Neural cell (in vitro differentiated cells): ENCODE results near the gene ESYT3. TPM values are rescaled to one million over a fixed set of nuclear protein-coding genes. Genes with fewer than 3 reads are reported as not detected.

Source experiments
- H2AFZ ChIP-seq: fragments of 200-600, 300-800 bp; sonication (generic), shearing (Covaris generic); 2 replicates; pipeline ENCODE4 v1.6.0; 2014; ENCODE audit warnings: low read depth, mild to moderate bottlenecking, antibody characterized with exemption, low read length, moderate library complexity
- H3F3A ChIP-seq: fragments of 200-600 bp; shearing (Covaris generic); 2 replicates; pipeline ENCODE4 v1.6.1; 2016; ENCODE audit warnings: mild to moderate bottlenecking, moderate library complexity, mixed read lengths, antibody characterized with exemption, low read length; ENCODE audit not compliant: insufficient read depth, poor library complexity, severe bottlenecking
- H3K27ac ChIP-seq: fragments of 200-600, 300-800 bp; sonication (generic), shearing (Covaris generic); 2 replicates; pipeline ENCODE4 v1.5.1; 2014; ENCODE audit warnings: mild to moderate bottlenecking, low read length, moderate library complexity
- H3K27me3 ChIP-seq: fragments of 300-800, 200-600 bp; sonication (generic), shearing (Covaris generic); 2 replicates; pipeline ENCODE4 v1.6.0; 2014; ENCODE audit warnings: mild to moderate bottlenecking, low read depth, low read length, moderate library complexity; ENCODE audit not compliant: insufficient read depth
- H3K36me3 ChIP-seq: fragments of 300-800, 200-600 bp; sonication (generic), shearing (Covaris generic); 2 replicates; pipeline ENCODE4 v1.5.1; 2014; ENCODE audit warnings: mild to moderate bottlenecking, antibody characterized with exemption, low read length, moderate library complexity; ENCODE audit not compliant: insufficient read depth
- H3K4me2 ChIP-seq: fragments of 300-800, 200-600 bp; sonication (generic), shearing (Covaris generic); 2 replicates; pipeline ENCODE4 v1.6.0; 2014; ENCODE audit warnings: mild to moderate bottlenecking, low read length
- H3K4me3 ChIP-seq: fragments of 300-800, 200-600 bp; sonication (generic), shearing (Covaris generic); 2 replicates; pipeline ENCODE4 v1.5.1; 2014; ENCODE audit warnings: mild to moderate bottlenecking, low read length, moderate library complexity
- H3K79me2 ChIP-seq: fragments of 200-600 bp; shearing (Covaris generic); replicated peaks from 2 replicates; pipeline ENCODE4 v1.6.0; 2014; ENCODE audit warnings: mild to moderate bottlenecking, low read length, moderate library complexity; ENCODE audit not compliant: insufficient read depth
- H3K9ac ChIP-seq: fragments of 300-800, 200-600 bp; sonication (generic), shearing (Covaris generic); 2 replicates; pipeline ENCODE4 v1.6.1; 2016; ENCODE audit warnings: mild to moderate bottlenecking, low read length, mixed read lengths
- H3K9me2 ChIP-seq: fragments of 200-600 bp; shearing (Covaris generic); 2 replicates; pipeline ENCODE4 v1.6.1; 2016; ENCODE audit warnings: mild to moderate bottlenecking, low read length, mixed read lengths; ENCODE audit not compliant: insufficient read depth
- H3K9me3 ChIP-seq: fragments of 200-600, 300-800 bp; sonication (generic), shearing (Covaris generic); 2 replicates; pipeline ENCODE4 v1.6.1; 2016; ENCODE audit warnings: mild to moderate bottlenecking, mixed run types, low read length, moderate library complexity, mixed read lengths
- H4K20me1 ChIP-seq: fragments of 200-600 bp; shearing (Covaris generic); 2 replicates; pipeline ENCODE4 v1.6.1; 2016; ENCODE audit warnings: mild to moderate bottlenecking, mixed run types; ENCODE audit not compliant: insufficient read depth
- CTCF ChIP-seq: fragments of 450-650 bp; IDR thresholded peaks from 2 replicates; pipeline ENCODE4 v1.5.1; 2014; ENCODE audit warnings: antibody characterized with exemption, mild to moderate bottlenecking, moderate library complexity; ENCODE audit not compliant: poor library complexity, severe bottlenecking
- EP300 ChIP-seq: fragments of 450-650 bp; conservative IDR thresholded peaks from 2 replicates; pipeline ENCODE4 v1.6.1; 2014; ENCODE audit warnings: antibody characterized with exemption, mild to moderate bottlenecking, moderate library complexity; ENCODE audit not compliant: poor library complexity, severe bottlenecking
- MXI1 ChIP-seq: fragments of 450-650 bp; conservative IDR thresholded peaks from 2 replicates; pipeline ENCODE4 v1.6.1; 2014; ENCODE audit warnings: antibody characterized with exemption, mild to moderate bottlenecking; ENCODE audit not compliant: poor library complexity, severe bottlenecking
- POLR2AphosphoS5 ChIP-seq: IDR thresholded peaks from 2 replicates; pipeline ENCODE4 v1.6.1; 2012
- RAD21 ChIP-seq: fragments of 450-650 bp; conservative IDR thresholded peaks from 2 replicates; pipeline ENCODE4 v1.6.1; 2014; ENCODE audit warnings: antibody characterized with exemption, mild to moderate bottlenecking, moderate library complexity
- REST ChIP-seq: IDR thresholded peaks from 2 replicates; pipeline ENCODE4 v1.6.1; 2012; ENCODE audit warnings: borderline replicate concordance
- polyA plus RNA-seq: library from polyadenylated mRNA; depleted of rRNA; stranded (reverse); fragments of >200 nt; gene quantifications from 2 replicates; pipeline ENCODE4 v1.2.3, GENCODE V29; 2014

The ESYT3 gene
- polyA plus RNA-seq, 1 donor from 2014 or later = 0.33 TPM

- H4K20me1 ChIP-seq = no peaks in the 10 kb centered on the region
- no peak overlapping the region for H2AFZ ChIP-seq
- no peak overlapping the region for H3K27ac ChIP-seq
- no peaks in the 10 kb centered on the region for H3K36me3 ChIP-seq
- no peak for TF ChIP-seq EP300
- TF ChIP-seq MXI1 = no peak
- TF ChIP-seq POLR2AphosphoS5 = no peak
- no peak for TF ChIP-seq RAD21
- H3K79me2 ChIP-seq = no peaks in the 10 kb centered on the region
- no peaks in the 10 kb centered on the region for H3K9me3 ChIP-seq
- no peaks in the 10 kb centered on the region for H3F3A ChIP-seq
- H3K27me3 ChIP-seq = no peaks in the 10 kb centered on the region
- no peak overlapping the region for H3K4me3 ChIP-seq
- no peak overlapping the region for H3K4me2 ChIP-seq
- no peak overlapping the region for H3K9ac ChIP-seq
- no peaks in the 10 kb centered on the region for H3K9me2 ChIP-seq
Measured at GRCh38 chr3:138461246-138461645, 26.8 kb downstream of the ESYT3 start.

DNA sequence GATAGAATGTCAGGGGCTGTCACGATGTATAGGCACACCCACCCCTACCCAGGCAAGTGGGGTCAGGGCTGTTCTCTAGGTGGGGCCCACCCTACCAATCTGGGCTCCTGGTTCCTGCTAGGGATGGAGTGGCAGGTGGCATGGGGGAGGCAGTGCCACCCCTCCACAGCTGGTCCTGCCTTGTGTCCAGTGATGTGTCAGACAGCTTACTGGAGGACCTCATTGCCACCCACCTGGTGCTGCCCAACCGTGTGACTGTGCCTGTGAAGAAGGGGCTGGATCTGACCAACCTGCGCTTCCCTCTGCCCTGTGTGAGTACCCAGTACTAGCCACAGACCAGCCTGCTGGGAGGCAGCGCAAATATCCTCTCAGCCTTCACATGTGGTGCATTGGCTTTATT is 27.5 kb downstream of the ESYT3 start:
- Histone ChIP-seq H3K27ac (no peak overlapping the region), H2AFZ (no peak overlapping the region), H3K9me2 (no peaks in the 10 kb centered on the region), H3K36me3 (no peaks in the 10 kb centered on the region), H3F3A (no peaks in the 10 kb centered on the region), H3K27me3 (no peaks in the 10 kb centered on the region), H3K79me2 (no peaks in the 10 kb centered on the region), H3K9ac (no peak overlapping the region), H3K4me3 (no peak overlapping the region), H3K9me3 (no peaks in the 10 kb centered on the region), H3K4me2 (no peak overlapping the region), H4K20me1 (no peaks in the 10 kb centered on the region)
- TF ChIP-seq MXI1 (no peak), CTCF (no peak)

GRCh38 chr3:138463724-138464490 is 29.5 kb downstream of the ESYT3 start:
- no peaks in the 10 kb centered on the region for H3K9me3 ChIP-seq
- H3K9ac ChIP-seq = no peak overlapping the region
- no peaks in the 10 kb centered on the region for H3K9me2 ChIP-seq
- no peak overlapping the region for H3K27ac ChIP-seq
- no peaks in the 10 kb centered on the region for H3K36me3 ChIP-seq
- H3K27me3 ChIP-seq = no peaks in the 10 kb centered on the region
- H2AFZ ChIP-seq = no peak overlapping the region
- H3K79me2 ChIP-seq = no peaks in the 10 kb centered on the region
- no peak for TF ChIP-seq REST
- H3K4me2 ChIP-seq = no peak overlapping the region
- H3F3A ChIP-seq = no peaks in the 10 kb centered on the region
- H3K4me3 ChIP-seq = no peak overlapping the region
- no peaks in the 10 kb centered on the region for H4K20me1 ChIP-seq
